ENCODE data around the gene FARSA. TPM values are rescaled to one million over a fixed set of nuclear protein-coding genes. Genes with fewer than 3 reads are reported as not detected.
A peak's percentile ranks its signal among the peaks of the same experiment; 100 is the strongest.
"Not testable (repeated sequence)": the region's sequence is repeated elsewhere in the genome, so short reads cannot be mapped to it uniquely, and the experiment has no call there.

Gene FARSA
- total RNA-seq, 1 experiment from 2014 or later: 75.9 TPM

DNA sequence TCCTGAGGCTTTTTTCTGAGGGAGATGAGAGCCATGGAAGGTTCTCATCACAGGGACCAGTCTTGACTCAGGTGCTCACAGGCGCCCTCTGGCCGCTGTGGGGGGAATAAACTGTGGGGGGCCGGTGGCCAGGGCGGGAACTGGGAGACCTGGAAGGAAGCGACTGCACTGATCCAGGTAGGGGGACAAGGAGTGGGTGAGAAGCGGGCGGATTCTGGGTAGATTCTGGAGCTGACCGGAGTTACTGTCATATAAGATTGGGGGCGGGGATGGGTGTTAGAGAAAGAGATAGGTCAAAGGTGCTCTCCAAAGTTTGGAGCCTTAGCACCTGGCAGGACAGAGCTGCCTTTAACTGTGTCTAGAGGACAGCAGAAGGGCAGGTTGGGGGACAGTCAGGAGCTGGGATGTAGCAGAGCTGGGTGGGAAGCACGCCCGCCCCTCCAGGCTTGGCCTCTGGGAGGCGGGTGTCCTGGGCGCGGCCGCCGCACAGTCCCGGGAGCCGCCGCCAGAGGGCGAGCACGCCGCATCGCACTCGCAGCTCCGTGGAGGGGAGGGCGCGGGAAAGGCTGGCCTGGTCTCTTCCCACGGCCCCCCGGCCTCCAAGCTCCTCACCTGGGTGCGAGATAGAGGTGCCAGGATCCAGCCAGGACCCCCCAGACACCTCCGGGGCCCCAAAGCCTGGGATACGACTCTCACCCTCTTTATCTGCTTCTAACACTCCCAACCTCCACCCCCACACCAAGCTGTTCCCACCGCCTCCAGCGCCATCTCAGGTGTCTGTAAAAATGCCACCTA, 31.7 kb upstream of the FARSA start:
- Histone ChIP-seq H3K36me3 (ENCODE audit: control insufficient read depth, insufficient read depth, low read length) (no peaks in the 10 kb centered on the region), H3K4me3 (ENCODE audit: low read depth, low read length) (peak overlapping the region; percentile 54), H3K27me3 (replicated peaks; ENCODE audit: control insufficient read depth, insufficient read depth, low read length) (no peaks in the 10 kb centered on the region), H3K4me1 (no peaks in the 10 kb centered on the region), H3K9me3 (no peaks in the 10 kb centered on the region)
- peaks cover 4% of the 10 kb centered on the region for H3K27me3 Mint-ChIP-seq (ENCODE audit: insufficient read depth, unreplicated experiment)
- DNase-seq: peak; percentile 86 to 90
- BruUV-seq (replicated peaks): no TSS peak
- peak overlapping the region; percentile 83 for H3K4me3 Mint-ChIP-seq (ENCODE audit: unreplicated experiment)
- POLR2A ChIA-PET: interaction anchor here (0.5 to 1.1 kb wide), 4 partner anchors 19 to 1814 kb away, joined by 3 to 5 read pairs (median 3); partner anchors contain the start of gene GCDH
- peak overlapping the region; percentile 86 for H3K27ac Mint-ChIP-seq (ENCODE audit: unreplicated experiment)
- TF ChIP-seq, protein P1, sequence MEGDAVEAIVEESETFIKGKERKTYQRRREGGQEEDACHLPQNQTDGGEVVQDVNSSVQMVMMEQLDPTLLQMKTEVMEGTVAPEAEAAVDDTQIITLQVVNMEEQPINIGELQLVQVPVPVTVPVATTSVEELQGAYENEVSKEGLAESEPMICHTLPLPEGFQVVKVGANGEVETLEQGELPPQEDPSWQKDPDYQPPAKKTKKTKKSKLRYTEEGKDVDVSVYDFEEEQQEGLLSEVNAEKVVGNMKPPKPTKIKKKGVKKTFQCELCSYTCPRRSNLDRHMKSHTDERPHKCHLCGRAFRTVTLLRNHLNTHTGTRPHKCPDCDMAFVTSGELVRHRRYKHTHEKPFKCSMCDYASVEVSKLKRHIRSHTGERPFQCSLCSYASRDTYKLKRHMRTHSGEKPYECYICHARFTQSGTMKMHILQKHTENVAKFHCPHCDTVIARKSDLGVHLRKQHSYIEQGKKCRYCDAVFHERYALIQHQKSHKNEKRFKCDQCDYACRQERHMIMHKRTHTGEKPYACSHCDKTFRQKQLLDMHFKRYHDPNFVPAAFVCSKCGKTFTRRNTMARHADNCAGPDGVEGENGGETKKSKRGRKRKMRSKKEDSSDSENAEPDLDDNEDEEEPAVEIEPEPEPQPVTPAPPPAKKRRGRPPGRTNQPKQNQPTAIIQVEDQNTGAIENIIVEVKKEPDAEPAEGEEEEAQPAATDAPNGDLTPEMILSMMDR (IDR thresholded peaks at IDR 0.05; ENCODE audit: insufficient read depth in 1 of 2, low read depth in 1 of 2, low read length in 1 of 2, severe bottlenecking in 1 of 2, unreplicated experiment in 1 of 2): peak; percentile 68 to 92
- H3K9me3 Mint-ChIP-seq (ENCODE audit: unreplicated experiment): peaks cover 4% of the 10 kb centered on the region
- CTCF ChIA-PET: interaction anchor here (0.5 to 2.7 kb wide), 29 partner anchors 9 to 313 kb away, joined by 3 to 58 read pairs (median 3); partner anchors contain the start of genes GADD45GIP1, HOOK2 and NACC1
- H3K36me3 Mint-ChIP-seq (ENCODE audit: insufficient read depth, unreplicated experiment): peaks cover 12% of the 10 kb centered on the region
- H3K4me1 Mint-ChIP-seq (ENCODE audit: low read depth, unreplicated experiment): peaks cover 7% of the 10 kb centered on the region
- intact Hi-C loops (cut with micrococcal nuclease; ENCODE audit: unreplicated experiment): no loop called here

GRCh38 chr19:12959481-12959880, 26.0 kb upstream of the FARSA start:
- TF ChIP-seq, protein P1 (IDR thresholded peaks at IDR 0.05; ENCODE audit: insufficient read depth in 1 of 2, low read depth in 1 of 2, low read length in 1 of 2, severe bottlenecking in 1 of 2, unreplicated experiment in 1 of 2): no peak
- H3K4me3 Mint-ChIP-seq (ENCODE audit: unreplicated experiment): no peak overlapping the region
- POLR2A ChIA-PET: no interaction called here
- Histone ChIP-seq H3K27me3 (replicated peaks; ENCODE audit: control insufficient read depth, insufficient read depth, low read length) (no peaks in the 10 kb centered on the region), H3K36me3 (ENCODE audit: control insufficient read depth, insufficient read depth, low read length) (no peaks in the 10 kb centered on the region), H3K4me1 (peaks cover 9% of the 10 kb centered on the region; the same call in 1 of the 2 replicates), H3K9me3 (no peaks in the 10 kb centered on the region), H3K4me3 (ENCODE audit: low read depth, low read length) (no peak overlapping the region)
- CTCF ChIA-PET: no interaction called here
- peaks cover 10% of the 10 kb centered on the region for H3K9me3 Mint-ChIP-seq (ENCODE audit: unreplicated experiment)
- no peak for DNase-seq
- peaks cover 33% of the 10 kb centered on the region for H3K36me3 Mint-ChIP-seq (ENCODE audit: insufficient read depth, unreplicated experiment)
- no TSS peak for BruUV-seq (replicated peaks)
- H3K27ac Mint-ChIP-seq (ENCODE audit: unreplicated experiment): no peak overlapping the region
- H3K27me3 Mint-ChIP-seq (ENCODE audit: insufficient read depth, unreplicated experiment): peaks cover 4% of the 10 kb centered on the region
- intact Hi-C loops (cut with micrococcal nuclease; ENCODE audit: unreplicated experiment): no loop called here
- peaks cover 7% of the 10 kb centered on the region for H3K4me1 Mint-ChIP-seq (ENCODE audit: low read depth, unreplicated experiment)

DNA sequence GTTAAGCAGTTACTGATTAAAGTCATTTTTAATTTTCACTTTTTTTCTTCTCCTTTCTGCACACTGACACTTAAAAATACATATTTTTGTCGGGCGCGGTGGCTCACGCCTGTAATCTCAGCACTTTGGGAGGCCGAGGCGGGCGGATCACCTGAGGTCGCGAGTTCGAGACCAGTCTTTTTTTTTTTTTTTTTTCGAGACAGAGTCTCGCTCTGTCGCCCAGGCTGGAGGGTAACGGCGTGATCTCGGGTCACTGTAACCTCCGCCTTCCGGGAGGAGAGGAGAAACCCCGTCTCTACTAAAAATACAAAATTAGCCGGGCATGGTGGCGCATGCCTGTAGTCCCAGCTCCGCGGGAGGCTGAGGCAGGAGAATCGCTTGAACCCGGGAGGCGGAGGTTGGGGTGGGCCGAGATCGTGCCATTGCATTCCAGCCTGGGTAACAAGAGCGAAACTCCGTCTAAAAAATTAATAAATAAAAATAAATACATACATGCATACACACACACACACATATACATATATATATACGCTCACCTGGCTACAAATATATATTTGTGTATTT, 24.0 kb upstream of the FARSA start:
- H3K27me3 Mint-ChIP-seq (ENCODE audit: insufficient read depth, unreplicated experiment); BruUV-seq (replicated peaks); H3K4me1 ChIP-seq; H3K9me3 ChIP-seq; DNase-seq; intact Hi-C loops (cut with micrococcal nuclease; ENCODE audit: unreplicated experiment); H3K9me3 Mint-ChIP-seq (ENCODE audit: unreplicated experiment); H3K27me3 ChIP-seq (replicated peaks; ENCODE audit: control insufficient read depth, insufficient read depth, low read length); H3K36me3 ChIP-seq (ENCODE audit: control insufficient read depth, insufficient read depth, low read length); H3K4me1 Mint-ChIP-seq (ENCODE audit: low read depth, unreplicated experiment): not testable (repeated sequence)
- H3K27ac Mint-ChIP-seq (ENCODE audit: unreplicated experiment): peak overlapping the region; percentile 85
- ChIA-PET POLR2A (interaction anchor here (0.7 kb wide), 1 partner anchor 61 kb away, joined by 6 read pairs; no protein-coding TSS in a partner anchor), CTCF (interaction anchor here (2.2 kb wide), 1 partner anchor 8 kb away, joined by 8 read pairs; no protein-coding TSS in a partner anchor)
- peak overlapping the region; percentile 74 for H3K4me3 Mint-ChIP-seq (ENCODE audit: unreplicated experiment)
- peak overlapping the region; percentile 99 for H3K4me3 ChIP-seq (ENCODE audit: low read depth, low read length)
- peaks cover 53% of the 10 kb centered on the region for H3K36me3 Mint-ChIP-seq (ENCODE audit: insufficient read depth, unreplicated experiment)

Measured in Caco-2 (cell line).